ENCODE measurements around the gene SNRPD2. TPM values are rescaled to one million over a fixed set of nuclear protein-coding genes. Genes with fewer than 3 reads are reported as not detected.

Gene SNRPD2
- polyA plus RNA-seq, 1 experiment, result 531 TPM

DNA sequence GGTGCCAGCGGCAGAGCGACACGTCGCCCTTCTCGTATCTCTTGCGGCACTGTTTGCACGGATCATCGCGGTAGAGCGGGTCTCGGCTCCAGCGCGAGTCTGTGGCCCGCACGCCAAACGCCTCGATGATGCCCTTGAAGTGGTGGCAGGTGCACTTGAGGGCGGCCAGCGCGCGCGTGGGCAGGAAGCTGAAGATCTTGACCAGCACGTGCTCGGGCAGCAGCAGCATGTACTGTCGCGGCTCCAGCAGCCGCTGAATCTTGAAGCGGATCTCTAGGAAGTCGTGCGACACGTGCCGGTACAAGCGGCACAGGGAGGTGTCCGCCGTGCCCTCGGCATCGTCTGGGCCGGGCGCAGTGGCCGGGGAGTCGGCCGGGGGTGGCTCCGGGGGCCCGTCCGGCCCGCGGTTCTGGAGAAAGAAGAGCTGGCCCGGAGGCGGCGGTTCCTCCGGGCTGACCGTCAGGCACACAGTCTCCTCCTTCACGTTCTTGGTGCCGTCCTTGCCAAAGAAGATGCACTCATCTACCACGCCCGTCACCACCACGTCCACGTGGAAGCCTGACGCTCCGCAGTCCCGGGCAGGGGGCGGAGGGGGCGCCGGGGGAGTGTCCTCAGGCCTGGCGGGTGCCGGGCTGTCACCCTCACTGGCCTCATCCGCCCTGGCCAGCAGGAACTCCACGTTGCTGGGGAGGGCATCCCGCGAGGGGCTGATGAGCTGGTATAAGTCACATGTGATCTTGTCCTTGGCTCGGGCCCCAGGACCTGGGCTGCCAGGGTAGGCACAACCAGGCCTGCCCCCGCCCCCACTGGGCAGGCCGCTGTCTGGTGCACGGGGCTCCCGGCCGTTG is 20.3 kb upstream of the SNRPD2 start:
- H3K27ac ChIP-seq (ENCODE audit: low read depth, low read length), result no peak overlapping the region
- TF ChIP-seq, protein P1, sequence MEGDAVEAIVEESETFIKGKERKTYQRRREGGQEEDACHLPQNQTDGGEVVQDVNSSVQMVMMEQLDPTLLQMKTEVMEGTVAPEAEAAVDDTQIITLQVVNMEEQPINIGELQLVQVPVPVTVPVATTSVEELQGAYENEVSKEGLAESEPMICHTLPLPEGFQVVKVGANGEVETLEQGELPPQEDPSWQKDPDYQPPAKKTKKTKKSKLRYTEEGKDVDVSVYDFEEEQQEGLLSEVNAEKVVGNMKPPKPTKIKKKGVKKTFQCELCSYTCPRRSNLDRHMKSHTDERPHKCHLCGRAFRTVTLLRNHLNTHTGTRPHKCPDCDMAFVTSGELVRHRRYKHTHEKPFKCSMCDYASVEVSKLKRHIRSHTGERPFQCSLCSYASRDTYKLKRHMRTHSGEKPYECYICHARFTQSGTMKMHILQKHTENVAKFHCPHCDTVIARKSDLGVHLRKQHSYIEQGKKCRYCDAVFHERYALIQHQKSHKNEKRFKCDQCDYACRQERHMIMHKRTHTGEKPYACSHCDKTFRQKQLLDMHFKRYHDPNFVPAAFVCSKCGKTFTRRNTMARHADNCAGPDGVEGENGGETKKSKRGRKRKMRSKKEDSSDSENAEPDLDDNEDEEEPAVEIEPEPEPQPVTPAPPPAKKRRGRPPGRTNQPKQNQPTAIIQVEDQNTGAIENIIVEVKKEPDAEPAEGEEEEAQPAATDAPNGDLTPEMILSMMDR (IDR thresholded peaks at IDR 0.05; ENCODE audit: low read depth, low read length), result no peak
- H3K27me3 ChIP-seq (ENCODE audit: control insufficient read depth, insufficient read depth, low read length), result no peaks in the 10 kb centered on the region
- H3K9me3 ChIP-seq (ENCODE audit: control insufficient read depth, insufficient read depth, low read length), result peaks cover 3% of the 10 kb centered on the region; the same call in 1 of the 2 replicates
- DNase-seq (ENCODE audit: low read depth, low spot score), result no peak
- ChIA-PET POLR2A (no interaction called here), CTCF (no interaction called here)
- no peak overlapping the region for H3K4me3 ChIP-seq (ENCODE audit: low read depth, low read length)

DNA sequence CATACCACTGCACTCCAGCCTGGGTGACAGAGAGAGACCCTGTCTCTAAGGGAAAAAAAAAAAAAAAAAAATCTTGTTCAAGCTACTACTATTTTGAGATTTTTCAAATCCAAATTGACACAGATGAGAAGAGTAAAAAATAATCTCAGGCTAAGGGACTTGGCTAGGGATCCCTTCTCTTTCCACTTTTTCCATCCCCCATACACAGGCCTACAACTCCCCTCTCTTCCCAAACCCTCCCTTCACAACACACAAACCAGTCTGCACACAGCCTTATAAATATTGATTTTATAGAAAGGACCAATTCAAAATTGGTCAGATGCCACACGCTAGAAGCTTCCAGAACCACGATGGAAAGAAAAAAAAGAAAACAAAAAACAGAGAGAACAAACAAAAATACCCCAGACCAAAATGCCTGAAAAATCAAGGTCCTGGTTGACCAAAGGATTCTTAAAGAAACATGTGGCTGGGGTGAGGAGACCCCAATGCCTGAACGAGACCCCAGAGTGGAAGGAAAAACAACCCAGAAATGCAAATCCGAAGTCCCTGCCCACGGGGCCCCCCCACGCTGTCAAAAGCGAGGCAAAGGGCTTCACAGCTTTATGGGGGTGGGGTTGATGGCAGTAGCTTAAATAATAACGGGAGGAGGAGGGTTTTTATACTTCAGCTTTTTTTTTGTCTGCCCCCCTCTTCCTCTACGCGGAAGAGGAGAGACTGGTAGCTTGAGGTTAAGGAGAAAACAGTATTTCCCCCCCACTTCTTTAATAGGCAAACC is 18.8 kb upstream of the SNRPD2 start:
- no peak for DNase-seq (ENCODE audit: low read depth, low spot score)
- CTCF ChIA-PET, result interaction anchor here (0.6 to 8.2 kb wide), 2 partner anchors 17 to 23 kb away, joined by 3 to 56 read pairs; partner anchors contain the start of gene QPCTL
- no peak overlapping the region for H3K4me3 ChIP-seq (ENCODE audit: low read depth, low read length)
- TF ChIP-seq, protein P1 (IDR thresholded peaks at IDR 0.05; ENCODE audit: low read depth, low read length), result no peak
- peaks cover 3% of the 10 kb centered on the region; the same call in 1 of the 2 replicates for H3K9me3 ChIP-seq (ENCODE audit: control insufficient read depth, insufficient read depth, low read length)
- no peaks in the 10 kb centered on the region for H3K27me3 ChIP-seq (ENCODE audit: control insufficient read depth, insufficient read depth, low read length)
- H3K27ac ChIP-seq (ENCODE audit: low read depth, low read length), result no peak overlapping the region
- POLR2A ChIA-PET, result no interaction called here

DNA sequence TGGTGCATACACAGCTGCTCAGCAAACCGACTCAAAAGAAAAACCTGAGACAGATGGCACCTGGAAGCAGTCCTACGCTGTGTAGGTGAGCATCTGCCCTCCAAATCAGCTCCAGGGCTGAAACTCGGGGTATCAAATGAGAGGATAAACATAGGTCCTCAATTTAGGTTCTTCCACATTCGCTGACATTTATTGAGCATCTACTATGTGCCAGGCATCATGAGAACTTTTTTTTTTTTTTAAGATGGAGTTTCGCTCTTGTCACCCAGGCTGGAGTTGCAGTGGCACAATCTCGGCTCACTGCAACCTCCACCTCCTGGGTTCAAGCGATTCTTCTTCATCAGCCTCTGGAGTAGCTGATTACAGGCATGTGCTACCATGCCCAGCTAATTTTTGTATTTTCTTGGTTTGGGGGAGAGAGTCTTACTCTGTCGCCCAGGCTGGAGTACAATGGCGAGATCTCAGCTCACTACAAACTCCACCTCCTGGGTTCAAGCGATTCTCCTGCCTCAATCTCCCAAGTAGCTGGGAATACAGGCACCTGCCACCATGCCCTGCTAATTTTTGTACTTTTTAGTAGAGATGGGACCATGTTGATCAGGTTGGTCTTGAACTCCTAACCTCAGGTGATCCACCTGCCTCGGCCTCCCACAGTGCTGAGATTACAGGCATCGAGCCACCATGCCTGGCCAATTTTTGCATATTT is 14.1 kb upstream of the SNRPD2 start:
- CTCF ChIA-PET, result interaction anchor here (1.3 to 8.2 kb wide), 2 partner anchors 11 to 13 kb away, joined by 5 to 56 read pairs; partner anchors contain the start of gene QPCTL
- TF ChIP-seq, protein P1 (IDR thresholded peaks at IDR 0.05; ENCODE audit: low read depth, low read length), result no peak
- no peaks in the 10 kb centered on the region for H3K9me3 ChIP-seq (ENCODE audit: control insufficient read depth, insufficient read depth, low read length)
- no peak overlapping the region for H3K4me3 ChIP-seq (ENCODE audit: low read depth, low read length)
- H3K27ac ChIP-seq (ENCODE audit: low read depth, low read length), result no peak overlapping the region
- H3K27me3 ChIP-seq (ENCODE audit: control insufficient read depth, insufficient read depth, low read length), result no peaks in the 10 kb centered on the region
- DNase-seq (ENCODE audit: low read depth, low spot score), result no peak
- POLR2A ChIA-PET, result interaction anchor here (1.7 kb wide), 1 partner anchor 13 kb away, joined by 5 read pairs; the partner anchor contains the start of gene QPCTL

DNA sequence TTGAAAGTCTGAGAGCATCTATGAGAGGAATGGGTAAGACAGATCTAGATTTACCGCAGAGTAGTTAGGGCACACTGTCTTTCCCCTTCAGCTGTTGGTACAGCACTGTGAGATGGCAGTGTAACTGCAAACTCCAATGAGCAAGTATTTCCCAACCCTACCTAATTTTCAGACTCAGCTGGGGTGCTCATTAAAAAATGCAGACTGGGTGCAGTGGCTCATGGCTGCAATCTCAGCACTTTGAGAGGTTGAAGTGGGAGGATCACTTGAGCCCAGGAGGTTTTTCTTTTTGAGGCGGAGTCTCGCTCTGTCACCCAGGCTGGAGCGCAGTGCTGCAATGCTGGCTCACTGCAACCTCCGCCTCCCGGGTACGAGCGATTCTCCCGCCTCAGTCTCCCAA is 13.4 kb upstream of the SNRPD2 start:
- DNase-seq (ENCODE audit: low read depth, low spot score), result no peak
- no peak overlapping the region for H3K27ac ChIP-seq (ENCODE audit: low read depth, low read length)
- CTCF ChIA-PET, result interaction anchor here (8.2 kb wide), 1 partner anchor 12 kb away, joined by 56 read pairs; the partner anchor contains the start of gene QPCTL
- H3K27me3 ChIP-seq (ENCODE audit: control insufficient read depth, insufficient read depth, low read length), result no peaks in the 10 kb centered on the region
- H3K4me3 ChIP-seq (ENCODE audit: low read depth, low read length), result no peak overlapping the region
- H3K9me3 ChIP-seq (ENCODE audit: control insufficient read depth, insufficient read depth, low read length), result no peaks in the 10 kb centered on the region
- POLR2A ChIA-PET, result interaction anchor here (0.6 kb wide), 1 partner anchor 953 kb away, joined by 4 read pairs; no protein-coding TSS in a partner anchor
- TF ChIP-seq, protein P1 (IDR thresholded peaks at IDR 0.05; ENCODE audit: low read depth, low read length), result no peak
